Jurkat, Clone E6-1 (cell line): ENCODE results near the gene GIGYF2.
"Not testable (repeated sequence)": the region's sequence is repeated elsewhere in the genome, so short reads cannot be mapped to it uniquely, and the experiment has no call there.

ENCODE experiments used
- DNase-seq: peaks from one replicate; pipeline ENCODE4 v3.0.0-alpha.2; 2011; ENCODE audit warnings: low read depth, low spot score
- H3K4me3 ChIP-seq: 2 replicates; pipeline ENCODE4 v1.5.1; 2011; ENCODE audit warnings: mild to moderate bottlenecking, low read length, control low read depth, moderate library complexity

Gene GIGYF2

GRCh38 chr2:232896720-232897597 lies 199.8 kb downstream of the GIGYF2 start:
- no peak overlapping the region for H3K4me3 ChIP-seq
- DNase-seq, result no peak

GRCh38 chr2:232897598-232898408 lies 200.7 kb downstream of the GIGYF2 start:
- H3K4me3 ChIP-seq, result no peak overlapping the region
- DNase-seq, result no peak

- DNase-seq, result no peak
Observed at GRCh38 chr2:232898592-232899543, 201.7 kb downstream of the GIGYF2 start.

GRCh38 chr2:232900811-232901735 lies 203.9 kb downstream of the GIGYF2 start:
- H3K4me3 ChIP-seq, result no peak overlapping the region
- DNase-seq, result no peak

More at GRCh38 chr2:232898592-232899543, 201.7 kb downstream of the GIGYF2 start:
- no peak overlapping the region for H3K4me3 ChIP-seq

- DNase-seq, result no peak
- H3K4me3 ChIP-seq, result no peak overlapping the region
Observed at GRCh38 chr2:232901736-232902578, 204.8 kb downstream of the GIGYF2 start.

GRCh38 chr2:232903989-232904388 lies 206.9 kb downstream of the GIGYF2 start:
- DNase-seq, result no peak
- no peak overlapping the region for H3K4me3 ChIP-seq

- not testable (repeated sequence) for DNase-seq
Observed at GRCh38 chr2:232906867-232907717, 210.0 kb downstream of the GIGYF2 start.

GRCh38 chr2:232907718-232908085 lies 210.6 kb downstream of the GIGYF2 start:
- H3K4me3 ChIP-seq, DNase-seq: not testable (repeated sequence)

More at GRCh38 chr2:232906867-232907717, 210.0 kb downstream of the GIGYF2 start:
- not testable (repeated sequence) for H3K4me3 ChIP-seq

GRCh38 chr2:232908695-232909094 lies 211.6 kb downstream of the GIGYF2 start:
- no peak for DNase-seq

More at GRCh38 chr2:232908695-232909094, 211.6 kb downstream of the GIGYF2 start:
- no peak overlapping the region for H3K4me3 ChIP-seq
